SK-N-SH treated with all-trans-retinoic acid at 6 μM for 48 hours (cell line): Measurements from ENCODE around the gene VWA5B1.

Experiments used
- ATAC-seq: fragments of 200-7000 bp; cut with Tn5 transposase; 3 replicates; pipeline ENCODE4 v1.9.1; 2020; ENCODE audit warnings: mild to moderate bottlenecking, moderate library complexity
- ARNTL ChIP-seq: fragments of 450-650 bp; formaldehyde crosslinking; IDR thresholded peaks from 2 replicates; pipeline ENCODE4 v1.5.0; 2020; ENCODE audit warnings: low read depth, mild to moderate bottlenecking, moderate library complexity, borderline replicate concordance
- BACH2 ChIP-seq: fragments of 250-450 bp; sonication (Bioruptor Pico); IDR thresholded peaks from 2 replicates; pipeline ENCODE4 v1.9.0; 2021; ENCODE audit warnings: mild to moderate bottlenecking, borderline replicate concordance
- CREB5 ChIP-seq: fragments of 250-450 bp; sonication (Bioruptor Pico); IDR thresholded peaks from 2 replicates; pipeline ENCODE4 v1.5.1; 2020; ENCODE audit warnings: low read depth, mild to moderate bottlenecking, moderate library complexity
- CSDC2 ChIP-seq: fragments of 250-450 bp; sonication (Bioruptor Pico); IDR thresholded peaks from 2 replicates; pipeline ENCODE4 v1.5.0; 2020; ENCODE audit warnings: mild to moderate bottlenecking, moderate library complexity
- ESRRG ChIP-seq: fragments of 250-450 bp; sonication (Bioruptor Pico); IDR thresholded peaks from 2 replicates; pipeline ENCODE4 v1.6.1; 2021; ENCODE audit warnings: mild to moderate bottlenecking
- GLIS3 ChIP-seq: fragments of 250-450 bp; sonication (Bioruptor Pico); IDR thresholded peaks from 2 replicates; pipeline ENCODE4 v1.5.0; 2020; ENCODE audit warnings: mild to moderate bottlenecking, moderate library complexity
- ISL1 ChIP-seq: fragments of 250-450 bp; sonication (Bioruptor Pico); IDR thresholded peaks from 2 replicates; pipeline ENCODE4 v2.1.2; 2022; ENCODE audit warnings: mild to moderate bottlenecking, moderate library complexity
- OSR1 ChIP-seq: fragments of 250-450 bp; sonication (Bioruptor Pico); IDR thresholded peaks from 2 replicates; pipeline ENCODE4 v1.8.0; 2022; ENCODE audit warnings: moderate library complexity, mild to moderate bottlenecking, inconsistent platforms
- PPARA ChIP-seq: fragments of 250-450 bp; sonication (Bioruptor Pico); IDR thresholded peaks from 2 replicates; pipeline ENCODE4 v1.5.0; 2020; ENCODE audit warnings: mild to moderate bottlenecking, borderline replicate concordance
- RARB ChIP-seq: fragments of 250-450 bp; sonication (Bioruptor Pico); IDR thresholded peaks from 2 replicates; pipeline ENCODE4 v1.8.0; 2021; ENCODE audit warnings: mild to moderate bottlenecking, moderate library complexity
- SNAI2 ChIP-seq: fragments of 250-450 bp; sonication (Bioruptor Pico); IDR thresholded peaks from 2 replicates; pipeline ENCODE4 v1.5.0; 2020; ENCODE audit warnings: mild to moderate bottlenecking, moderate library complexity
- TCF4 ChIP-seq: fragments of 250-450 bp; sonication (Bioruptor Pico); IDR thresholded peaks from 2 replicates; pipeline ENCODE4 v1.8.0; 2021; ENCODE audit warnings: mild to moderate bottlenecking, moderate library complexity, borderline replicate concordance
- ZC3H10 ChIP-seq: fragments of 250-450 bp; sonication (Bioruptor Pico); IDR thresholded peaks from 2 replicates; pipeline ENCODE4 v1.5.1; 2021; ENCODE audit warnings: mild to moderate bottlenecking, moderate library complexity
- ZFP3 ChIP-seq: fragments of 250-450 bp; sonication (Bioruptor Pico); IDR thresholded peaks from 2 replicates; pipeline ENCODE4 v1.5.0; 2020; ENCODE audit warnings: mild to moderate bottlenecking, moderate library complexity
- ZFP30 ChIP-seq: fragments of 450-650 bp; formaldehyde crosslinking; IDR thresholded peaks from 2 replicates; pipeline ENCODE4 v1.5.0; 2022; ENCODE audit warnings: mild to moderate bottlenecking, moderate library complexity
- ZNF565 ChIP-seq: fragments of 450-650 bp; formaldehyde crosslinking; conservative IDR thresholded peaks from 2 replicates; pipeline ENCODE4 v1.5.0; 2020; ENCODE audit warnings: low read depth, mild to moderate bottlenecking, moderate library complexity
- ZNF70 ChIP-seq: fragments of 450-650 bp; formaldehyde crosslinking; IDR thresholded peaks from 2 replicates; pipeline ENCODE4 v1.5.0; 2020; ENCODE audit warnings: mild to moderate bottlenecking, moderate library complexity
- ZNF8 ChIP-seq: fragments of 450-650 bp; formaldehyde crosslinking; IDR thresholded peaks from 2 replicates; pipeline ENCODE4 v1.5.0; 2020; ENCODE audit warnings: mild to moderate bottlenecking, moderate library complexity
- TF ChIP-seq, protein P1 (sequence below): fragments of 250-450 bp; sonication (Bioruptor Pico); IDR thresholded peaks from 2 replicates; pipeline ENCODE4 v1.5.1; 2021; ENCODE audit warnings: mild to moderate bottlenecking, moderate library complexity
- TF ChIP-seq, protein P2 (sequence below): fragments of 250-450 bp; sonication (Bioruptor Pico); IDR thresholded peaks from 2 replicates; pipeline ENCODE4 v1.8.0; 2020; ENCODE audit warnings: mild to moderate bottlenecking, moderate library complexity, borderline replicate concordance

VWA5B1 gene

GRCh38 chr1:20328201-20328600 lies 37.5 kb downstream of the VWA5B1 start (continued):
- TF ChIP-seq ZNF70 (CRISPR knock-in tag), result no peak
- TF ChIP-seq ZFP3 (CRISPR knock-in tag), result no peak
- TF ChIP-seq ZFP30 (CRISPR knock-in tag), result no peak
- TF ChIP-seq ISL1 (CRISPR knock-in tag), result no peak
- no peak for TF ChIP-seq ARNTL
- TF ChIP-seq RARB (CRISPR knock-in tag), result no peak
- TF ChIP-seq ZNF8 (CRISPR knock-in tag), result no peak
- TF ChIP-seq, protein P1, sequence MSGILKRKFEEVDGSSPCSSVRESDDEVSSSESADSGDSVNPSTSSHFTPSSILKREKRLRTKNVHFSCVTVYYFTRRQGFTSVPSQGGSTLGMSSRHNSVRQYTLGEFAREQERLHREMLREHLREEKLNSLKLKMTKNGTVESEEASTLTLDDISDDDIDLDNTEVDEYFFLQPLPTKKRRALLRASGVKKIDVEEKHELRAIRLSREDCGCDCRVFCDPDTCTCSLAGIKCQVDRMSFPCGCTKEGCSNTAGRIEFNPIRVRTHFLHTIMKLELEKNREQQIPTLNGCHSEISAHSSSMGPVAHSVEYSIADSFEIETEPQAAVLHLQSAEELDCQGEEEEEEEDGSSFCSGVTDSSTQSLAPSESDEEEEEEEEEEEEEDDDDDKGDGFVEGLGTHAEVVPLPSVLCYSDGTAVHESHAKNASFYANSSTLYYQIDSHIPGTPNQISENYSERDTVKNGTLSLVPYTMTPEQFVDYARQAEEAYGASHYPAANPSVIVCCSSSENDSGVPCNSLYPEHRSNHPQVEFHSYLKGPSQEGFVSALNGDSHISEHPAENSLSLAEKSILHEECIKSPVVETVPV (CRISPR knock-in tag), result no peak
- no peak for TF ChIP-seq ZNF565
- no peak for TF ChIP-seq CSDC2
- no peak for TF ChIP-seq GLIS3 (CRISPR knock-in tag)
- TF ChIP-seq, all 23 proteins: peak for 0

DNA sequence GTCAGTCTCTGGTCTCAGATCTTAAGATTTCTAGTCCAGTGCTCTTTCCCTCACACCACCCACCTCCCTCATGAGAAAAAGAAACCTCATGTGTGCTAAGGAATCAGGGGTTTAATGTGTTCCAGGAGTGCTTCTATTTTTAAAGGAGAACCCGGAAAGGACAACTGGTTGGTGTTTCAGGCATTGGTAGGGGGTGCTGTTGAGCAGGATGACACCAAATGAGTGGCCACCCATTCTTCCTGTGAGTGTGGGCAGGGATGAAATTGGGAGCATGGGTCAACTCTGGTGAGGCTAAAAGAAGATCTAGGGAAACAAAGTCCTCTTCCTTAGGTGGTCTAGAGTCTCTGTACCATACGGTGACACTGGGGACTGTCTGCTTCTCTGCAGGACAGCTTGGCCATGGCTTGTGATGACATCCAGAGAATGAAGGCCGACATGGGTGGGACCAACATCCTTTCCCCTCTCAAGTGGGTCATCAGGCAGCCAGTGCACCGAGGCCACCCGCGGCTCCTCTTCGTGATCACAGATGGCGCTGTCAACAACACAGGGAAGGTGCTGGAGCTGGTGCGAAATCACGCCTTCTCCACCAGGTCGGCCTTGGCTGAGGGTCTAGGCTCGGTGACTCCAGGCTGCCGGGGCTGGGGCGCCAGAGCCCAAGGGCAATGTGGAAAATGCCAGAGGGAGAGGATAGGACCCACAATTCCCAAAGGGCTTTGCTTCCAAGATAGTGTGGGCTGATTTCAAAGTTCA lies 39.3 kb downstream of the VWA5B1 start:
- no peak for ATAC-seq
- TF ChIP-seq CREB5, result no peak
- no peak for TF ChIP-seq ZNF70 (CRISPR knock-in tag)

DNA sequence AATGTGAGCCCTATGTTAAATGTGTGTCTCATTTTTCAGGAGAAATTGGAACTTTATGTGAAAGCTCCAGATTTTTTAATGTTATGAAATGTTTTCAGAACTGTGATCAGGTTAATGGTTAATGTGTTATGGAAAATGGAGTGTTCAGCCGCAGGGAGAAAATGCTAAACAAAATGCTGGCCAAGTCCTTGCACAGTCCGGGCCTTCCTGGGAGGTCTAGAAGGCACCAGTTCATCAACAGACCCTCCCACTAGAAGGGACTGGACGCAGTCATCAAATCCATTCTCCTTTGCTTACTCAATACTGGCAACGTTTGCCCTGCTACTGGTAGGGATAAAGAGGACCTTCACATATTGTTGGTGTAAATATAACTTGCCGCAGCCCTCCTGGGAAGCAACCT lies 43.4 kb downstream of the VWA5B1 start:
- no peak for ATAC-seq
- no peak for TF ChIP-seq ZFP3 (CRISPR knock-in tag)
- TF ChIP-seq ZNF565, result no peak
- TF ChIP-seq, protein P2, sequence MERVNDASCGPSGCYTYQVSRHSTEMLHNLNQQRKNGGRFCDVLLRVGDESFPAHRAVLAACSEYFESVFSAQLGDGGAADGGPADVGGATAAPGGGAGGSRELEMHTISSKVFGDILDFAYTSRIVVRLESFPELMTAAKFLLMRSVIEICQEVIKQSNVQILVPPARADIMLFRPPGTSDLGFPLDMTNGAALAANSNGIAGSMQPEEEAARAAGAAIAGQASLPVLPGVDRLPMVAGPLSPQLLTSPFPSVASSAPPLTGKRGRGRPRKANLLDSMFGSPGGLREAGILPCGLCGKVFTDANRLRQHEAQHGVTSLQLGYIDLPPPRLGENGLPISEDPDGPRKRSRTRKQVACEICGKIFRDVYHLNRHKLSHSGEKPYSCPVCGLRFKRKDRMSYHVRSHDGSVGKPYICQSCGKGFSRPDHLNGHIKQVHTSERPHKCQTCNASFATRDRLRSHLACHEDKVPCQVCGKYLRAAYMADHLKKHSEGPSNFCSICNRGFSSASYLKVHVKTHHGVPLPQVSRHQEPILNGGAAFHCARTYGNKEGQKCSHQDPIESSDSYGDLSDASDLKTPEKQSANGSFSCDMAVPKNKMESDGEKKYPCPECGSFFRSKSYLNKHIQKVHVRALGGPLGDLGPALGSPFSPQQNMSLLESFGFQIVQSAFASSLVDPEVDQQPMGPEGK (CRISPR knock-in tag), result no peak
- TF ChIP-seq ZNF70 (CRISPR knock-in tag), result no peak
- TF ChIP-seq BACH2 (CRISPR knock-in tag), result no peak
- no peak for TF ChIP-seq SNAI2 (CRISPR knock-in tag)
- no peak for TF ChIP-seq PPARA (CRISPR knock-in tag)
- TF ChIP-seq, protein P1 (CRISPR knock-in tag), result no peak
- no peak for TF ChIP-seq ISL1 (CRISPR knock-in tag)
- no peak for TF ChIP-seq CREB5
- TF ChIP-seq ZFP30 (CRISPR knock-in tag), result no peak
- TF ChIP-seq CSDC2, result no peak
- no peak for TF ChIP-seq ARNTL
- no peak for TF ChIP-seq GLIS3 (CRISPR knock-in tag)
- TF ChIP-seq ZC3H10 (CRISPR knock-in tag), result no peak
- TF ChIP-seq ESRRG, result no peak

- ATAC-seq, result no peak
- TF ChIP-seq ZC3H10 (CRISPR knock-in tag), result no peak
- no peak for TF ChIP-seq SNAI2 (CRISPR knock-in tag)
- TF ChIP-seq ESRRG, result no peak
- TF ChIP-seq OSR1 (CRISPR knock-in tag), result no peak
- no peak for TF ChIP-seq RARB (CRISPR knock-in tag)
- TF ChIP-seq, protein P2 (CRISPR knock-in tag), result no peak
- TF ChIP-seq ZFP3 (CRISPR knock-in tag), result no peak
- TF ChIP-seq, protein P1 (CRISPR knock-in tag), result no peak
- no peak for TF ChIP-seq ARNTL
- no peak for TF ChIP-seq BACH2 (CRISPR knock-in tag)
- TF ChIP-seq TCF4 (CRISPR knock-in tag), result no peak
- TF ChIP-seq CREB5, result no peak
Observed at GRCh38 chr1:20336105-20336605, 45.5 kb downstream of the VWA5B1 start.
